HepG2 (cell line): Measurements from ENCODE around the gene HIGD1A.

Experiments used
- ATF7 ChIP-seq, 2 experiments: fragments of 450-650 bp in 1 of 2; sonication (generic) in 1 of 2; formaldehyde crosslinking in 1 of 2; IDR thresholded peaks; 2 replicates each; pipeline versions ENCODE4 v1.4.0 to v1.6.1; 2016 to 2020; ENCODE audit warnings: antibody characterized with exemption in 1 of 2, mild to moderate bottlenecking in 1 of 2, missing genetic modification reagents in 1 of 2
- DPF2 ChIP-seq: sonication (generic); formaldehyde crosslinking; IDR thresholded peaks from 2 replicates; pipeline ENCODE4 v1.4.0; 2020; ENCODE audit warnings: mild to moderate bottlenecking, low read depth, missing genetic modification reagents, borderline replicate concordance
- ELF1 ChIP-seq: sonication (generic); formaldehyde crosslinking; IDR thresholded peaks from 2 replicates; pipeline ENCODE4 v1.4.0; 2020; ENCODE audit warnings: missing genetic modification reagents
- GTF3A ChIP-seq: sonication (generic); formaldehyde crosslinking; conservative IDR thresholded peaks from 2 replicates; pipeline ENCODE4 v1.4.0; 2020; ENCODE audit warnings: mild to moderate bottlenecking, missing genetic modification reagents
- RBAK ChIP-seq: sonication (generic); formaldehyde crosslinking; IDR thresholded peaks from 2 replicates; pipeline ENCODE4 v1.5.1; 2020; ENCODE audit warnings: mild to moderate bottlenecking, missing genetic modification reagents
- ZNF10 ChIP-seq: sonication (generic); formaldehyde crosslinking; IDR thresholded peaks from 2 replicates; pipeline ENCODE4 v1.4.0; 2020; ENCODE audit warnings: mild to moderate bottlenecking, low read depth, missing genetic modification reagents, borderline replicate concordance
- TF ChIP-seq, protein P1 (sequence below): sonication (generic); formaldehyde crosslinking; conservative IDR thresholded peaks from 2 replicates; pipeline ENCODE4 v1.8.0; 2022; ENCODE audit warnings: low read depth, missing genetic modification reagents

GRCh38 chr3:42746455-42747450 lies 57.5 kb downstream of the HIGD1A start:
- TF ChIP-seq DPF2 (CRISPR knock-in tag) (no peak), ZNF10 (no peak), ELF1 (no peak), ATF7 (IDR thresholded peaks at IDR 0.05) (no peak), ATF7 (CRISPR knock-in tag; IDR thresholded peaks at IDR 0.05) (no peak), GTF3A (CRISPR knock-in tag) (no peak), RBAK (no peak)
- TF ChIP-seq, protein P1, sequence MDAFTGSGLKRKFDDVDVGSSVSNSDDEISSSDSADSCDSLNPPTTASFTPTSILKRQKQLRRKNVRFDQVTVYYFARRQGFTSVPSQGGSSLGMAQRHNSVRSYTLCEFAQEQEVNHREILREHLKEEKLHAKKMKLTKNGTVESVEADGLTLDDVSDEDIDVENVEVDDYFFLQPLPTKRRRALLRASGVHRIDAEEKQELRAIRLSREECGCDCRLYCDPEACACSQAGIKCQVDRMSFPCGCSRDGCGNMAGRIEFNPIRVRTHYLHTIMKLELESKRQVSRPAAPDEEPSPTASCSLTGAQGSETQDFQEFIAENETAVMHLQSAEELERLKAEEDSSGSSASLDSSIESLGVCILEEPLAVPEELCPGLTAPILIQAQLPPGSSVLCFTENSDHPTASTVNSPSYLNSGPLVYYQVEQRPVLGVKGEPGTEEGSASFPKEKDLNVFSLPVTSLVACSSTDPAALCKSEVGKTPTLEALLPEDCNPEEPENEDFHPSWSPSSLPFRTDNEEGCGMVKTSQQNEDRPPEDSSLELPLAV, result no peak
